Activated CD4-positive, alpha-beta T cell treated with anti-CD3 and anti-CD28 coated beads, Interleukin-2, amount 10 ng/mL, durations not matched to agents 24 days and 14 days (primary cell): ENCODE results near the gene NIPBL. TPM values are rescaled to one million over a fixed set of nuclear protein-coding genes. Genes with fewer than 3 reads are reported as not detected.
A peak's percentile ranks its signal among the peaks of the same experiment; 100 is the strongest.
"Not testable (repeated sequence)": the region's sequence is repeated elsewhere in the genome, so short reads cannot be mapped to it uniquely, and the experiment has no call there.

Experiments used
- DNase-seq: peaks from one replicate; pipeline ENCODE4 v3.0.0; 2022
- H3K27ac Mint-ChIP-seq: one replicate; pipeline ENCODE4 v1.8.0; 2022; ENCODE audit warnings: mild to moderate bottlenecking, mixed read lengths
- H3K27me3 Mint-ChIP-seq: one replicate; pipeline ENCODE4 v1.8.0; 2022; ENCODE audit warnings: mixed read lengths
- H3K36me3 Mint-ChIP-seq: one replicate; pipeline ENCODE4 v1.8.0; 2022; ENCODE audit warnings: low read depth, mild to moderate bottlenecking, mixed read lengths
- H3K4me1 Mint-ChIP-seq: one replicate; pipeline ENCODE4 v1.8.0; 2021; ENCODE audit warnings: mixed read lengths
- H3K4me3 Mint-ChIP-seq: one replicate; pipeline ENCODE4 v1.8.0; 2022; ENCODE audit warnings: mild to moderate bottlenecking, moderate library complexity, mixed read lengths
- H3K9me3 Mint-ChIP-seq: one replicate; pipeline ENCODE4 v1.8.0; 2021; ENCODE audit warnings: mixed read lengths
- intact Hi-C: fragments of 100-400 bp; cut with micrococcal nuclease; formaldehyde crosslinking; loops from one replicate; pipeline ENCODE4 v1.15.1; 2023
- total RNA-seq: library from RNA; stranded (reverse); gene quantifications from 2 replicates; pipeline ENCODE4 v1.2.3, GENCODE V29; 2022

Gene NIPBL
- total RNA-seq, 1 donor from 2014 or later, result 49.6 TPM

DNA sequence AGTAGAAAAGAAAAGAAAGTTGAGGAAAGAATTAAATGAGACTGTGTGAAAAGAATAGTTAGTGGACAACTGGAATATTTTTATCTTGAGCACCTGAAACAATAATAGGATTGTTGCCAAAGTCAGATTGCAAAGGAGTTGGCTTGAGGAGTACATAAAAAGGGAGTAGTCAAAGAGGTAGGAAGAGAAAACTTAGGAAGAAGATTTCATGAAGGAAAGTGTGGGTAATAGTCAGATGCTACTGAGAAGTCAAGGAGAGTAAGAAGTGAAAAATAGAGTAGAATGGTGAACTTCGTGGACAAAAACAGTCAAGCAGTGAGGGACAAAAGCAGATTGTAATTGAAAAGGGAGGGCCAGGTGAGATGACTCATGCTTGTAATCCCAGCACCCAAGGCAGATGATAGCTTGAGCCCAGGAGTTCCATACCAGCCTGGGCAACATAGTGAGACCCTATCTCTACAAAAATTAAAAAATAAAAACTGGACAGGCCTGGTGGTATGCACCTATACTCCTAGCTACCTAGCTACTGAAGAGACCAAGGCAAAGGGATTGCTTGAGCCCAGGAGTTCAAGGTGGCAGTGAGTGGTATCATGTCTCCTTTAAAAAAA is 178.9 kb downstream of the NIPBL start:
- DNase-seq, result no peak
- Mint-ChIP-seq H3K27me3 (no peaks in the 10 kb centered on the region), H3K36me3 (peaks cover 51% of the 10 kb centered on the region), H3K4me1 (peaks cover 9% of the 10 kb centered on the region), H3K9me3 (no peaks in the 10 kb centered on the region), H3K4me3 (no peak overlapping the region), H3K27ac (peak overlapping the region; percentile 18)
- intact Hi-C loops, result no loop called here

- peaks cover 48% of the 10 kb centered on the region for H3K36me3 Mint-ChIP-seq
- intact Hi-C loops, result no loop called here
- peaks cover 9% of the 10 kb centered on the region for H3K4me1 Mint-ChIP-seq
- no peak for DNase-seq
- no peaks in the 10 kb centered on the region for H3K27me3 Mint-ChIP-seq
- H3K4me3 Mint-ChIP-seq, result no peak overlapping the region
- H3K27ac Mint-ChIP-seq, result peak overlapping the region; percentile 51
- no peaks in the 10 kb centered on the region for H3K9me3 Mint-ChIP-seq
Measured at GRCh38 chr5:37056762-37057161, 180.2 kb downstream of the NIPBL start.

DNA sequence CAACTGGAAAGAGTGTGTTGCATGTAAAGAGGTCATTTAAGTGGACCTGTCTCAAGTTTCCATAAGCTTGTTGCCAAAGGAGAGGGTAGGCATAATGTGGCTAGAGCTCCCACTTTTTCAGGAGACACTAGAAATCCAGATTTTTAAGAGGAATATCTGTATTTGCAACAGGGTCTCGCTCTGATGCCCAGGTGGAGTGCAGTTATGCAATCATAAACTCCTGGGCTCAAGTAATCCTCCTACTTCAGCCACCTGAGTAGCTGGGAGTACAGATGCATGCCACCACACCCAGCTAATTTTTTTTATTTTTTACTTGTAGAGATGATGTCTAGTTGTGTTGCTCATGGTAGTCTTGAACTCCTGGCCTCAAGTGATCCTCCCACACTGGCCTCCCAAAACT is 183.5 kb downstream of the NIPBL start:
- Mint-ChIP-seq H3K4me1 (peaks cover 9% of the 10 kb centered on the region), H3K27ac (no peak overlapping the region), H3K4me3 (no peak overlapping the region), H3K27me3 (no peaks in the 10 kb centered on the region), H3K36me3 (peaks cover 50% of the 10 kb centered on the region), H3K9me3 (no peaks in the 10 kb centered on the region)
- intact Hi-C loops, result no loop called here
- DNase-seq, result no peak

DNA sequence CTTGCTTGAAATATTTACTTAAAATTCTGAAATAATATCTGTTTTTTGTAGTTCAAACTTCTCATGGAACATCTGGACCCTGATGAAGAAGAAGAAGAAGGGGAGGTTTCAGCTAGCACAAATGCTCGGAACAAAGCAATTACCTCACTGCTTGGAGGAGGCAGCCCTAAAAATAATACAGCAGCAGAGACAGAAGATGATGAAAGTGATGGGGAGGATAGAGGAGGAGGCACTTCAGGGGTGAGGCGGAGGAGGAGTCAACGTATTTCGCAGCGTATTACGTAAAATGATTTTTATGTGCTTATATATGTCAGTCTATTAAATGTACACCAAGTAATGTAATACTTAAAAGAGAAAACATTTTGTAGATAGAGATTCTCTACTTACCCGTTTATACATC is 187.2 kb downstream of the NIPBL start:
- Mint-ChIP-seq H3K36me3 (peaks cover 33% of the 10 kb centered on the region), H3K27me3 (no peaks in the 10 kb centered on the region), H3K27ac (no peak overlapping the region), H3K4me3 (no peak overlapping the region), H3K4me1 (no peaks in the 10 kb centered on the region), H3K9me3 (no peaks in the 10 kb centered on the region)
- no peak for DNase-seq
- intact Hi-C loops, result no loop called here

DNA sequence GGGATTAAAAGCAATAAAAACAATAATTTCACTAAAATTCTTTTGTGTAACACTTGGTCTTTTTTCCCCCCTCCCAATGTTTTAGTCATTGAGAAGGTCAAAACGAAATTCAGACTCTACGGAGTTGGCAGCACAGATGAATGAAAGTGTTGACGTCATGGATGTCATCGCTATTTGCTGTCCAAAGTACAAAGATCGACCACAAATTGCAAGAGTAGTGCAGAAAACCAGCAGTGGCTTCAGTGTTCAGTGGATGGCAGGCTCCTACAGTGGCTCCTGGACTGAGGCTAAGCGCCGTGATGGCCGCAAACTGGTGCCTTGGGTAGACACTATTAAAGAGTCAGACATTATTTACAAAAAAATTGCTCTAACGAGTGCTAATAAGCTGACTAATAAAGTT is 187.9 kb downstream of the NIPBL start:
- Mint-ChIP-seq H3K9me3 (no peaks in the 10 kb centered on the region), H3K36me3 (peaks cover 28% of the 10 kb centered on the region), H3K4me3 (no peak overlapping the region), H3K27me3 (no peaks in the 10 kb centered on the region), H3K27ac (no peak overlapping the region), H3K4me1 (no peaks in the 10 kb centered on the region)
- intact Hi-C loops, result no loop called here
- DNase-seq, result no peak

DNA sequence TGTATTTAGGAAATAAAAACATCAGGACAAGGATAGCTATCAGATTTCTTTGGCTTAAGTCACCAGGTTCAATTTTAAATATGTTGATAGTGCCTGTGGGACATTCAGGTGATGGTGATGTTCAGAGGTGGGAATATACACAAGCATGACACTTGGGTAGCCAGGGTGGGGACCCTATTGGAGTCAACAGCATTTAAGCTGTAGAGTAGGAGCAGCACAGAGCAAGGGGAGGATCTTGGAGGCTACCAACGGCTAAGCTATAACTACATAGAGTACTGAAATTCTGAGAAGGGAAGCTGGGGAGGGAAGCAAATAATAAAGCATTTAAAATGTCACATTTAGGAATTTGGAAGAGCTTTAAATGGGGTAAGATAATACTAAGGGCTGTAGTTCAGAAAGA is 194.9 kb downstream of the NIPBL start:
- peaks cover 1% of the 10 kb centered on the region for H3K36me3 Mint-ChIP-seq
- H3K9me3 Mint-ChIP-seq, result no peaks in the 10 kb centered on the region
- intact Hi-C loops, result no loop called here
- no peak for DNase-seq
- H3K27ac Mint-ChIP-seq, result no peak overlapping the region
- H3K27me3 Mint-ChIP-seq, result no peaks in the 10 kb centered on the region
- H3K4me3 Mint-ChIP-seq, result no peak overlapping the region
- no peaks in the 10 kb centered on the region for H3K4me1 Mint-ChIP-seq

- Mint-ChIP-seq H3K27me3 (no peaks in the 10 kb centered on the region), H3K36me3 (peaks cover 1% of the 10 kb centered on the region), H3K4me1 (no peaks in the 10 kb centered on the region), H3K27ac (no peak overlapping the region), H3K4me3 (no peak overlapping the region), H3K9me3 (no peaks in the 10 kb centered on the region)
- no peak for DNase-seq
- intact Hi-C loops, result no loop called here
Measured at GRCh38 chr5:37071901-37072581, 195.5 kb downstream of the NIPBL start.

DNA sequence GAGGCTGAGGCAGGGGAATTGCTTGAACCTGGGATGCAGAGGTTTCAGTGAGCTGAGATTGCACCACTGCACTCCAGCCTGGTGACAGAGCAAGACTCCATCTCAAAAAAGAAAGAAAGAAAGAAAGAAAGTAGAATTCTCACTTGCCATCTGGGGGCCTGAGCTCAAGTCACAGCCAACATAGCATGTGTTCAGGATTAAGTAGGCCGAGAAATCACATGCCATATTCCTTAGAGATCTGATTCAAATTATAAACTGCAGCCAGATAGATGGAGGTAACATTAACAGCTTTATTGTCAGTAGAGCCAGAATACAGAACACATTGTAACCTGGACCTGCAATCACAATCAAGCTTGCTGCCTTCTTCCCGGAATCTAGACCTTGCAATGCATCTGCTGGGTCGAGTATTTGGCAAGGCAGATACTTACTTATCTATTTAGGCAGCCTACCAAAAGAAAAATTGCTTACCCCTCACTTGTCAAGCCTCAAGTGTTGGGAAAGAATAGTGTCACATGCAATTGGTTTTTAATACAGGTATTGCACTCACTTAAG is 198.9 kb downstream of the NIPBL start:
- Mint-ChIP-seq H3K27ac (no peak overlapping the region), H3K9me3 (peaks cover 8% of the 10 kb centered on the region), H3K4me3 (no peak overlapping the region), H3K36me3 (peaks cover 6% of the 10 kb centered on the region), H3K4me1 (no peaks in the 10 kb centered on the region), H3K27me3 (no peaks in the 10 kb centered on the region)
- no peak for DNase-seq
- intact Hi-C loops, result no loop called here

DNA sequence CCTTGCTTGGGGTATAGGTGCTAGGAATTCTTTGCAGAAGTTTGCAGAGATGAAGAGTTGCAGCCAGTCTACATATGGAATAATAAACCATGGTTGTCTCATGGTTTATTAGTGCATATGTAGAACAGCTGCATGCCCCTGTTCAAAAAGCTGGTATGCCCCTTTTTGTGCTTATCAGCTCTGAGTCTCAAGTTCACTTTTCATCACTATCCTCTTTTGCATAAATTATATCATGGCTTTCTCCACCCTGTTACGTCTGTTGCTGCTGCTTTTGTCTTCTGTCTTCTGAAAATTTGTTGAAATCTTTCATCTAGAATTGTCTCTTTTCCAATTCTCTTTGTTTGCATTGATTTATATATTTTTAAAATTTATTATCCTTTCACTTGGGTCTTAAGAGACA is 200.6 kb downstream of the NIPBL start:
- H3K27ac Mint-ChIP-seq, result no peak overlapping the region
- intact Hi-C loops, result no loop called here

DNA sequence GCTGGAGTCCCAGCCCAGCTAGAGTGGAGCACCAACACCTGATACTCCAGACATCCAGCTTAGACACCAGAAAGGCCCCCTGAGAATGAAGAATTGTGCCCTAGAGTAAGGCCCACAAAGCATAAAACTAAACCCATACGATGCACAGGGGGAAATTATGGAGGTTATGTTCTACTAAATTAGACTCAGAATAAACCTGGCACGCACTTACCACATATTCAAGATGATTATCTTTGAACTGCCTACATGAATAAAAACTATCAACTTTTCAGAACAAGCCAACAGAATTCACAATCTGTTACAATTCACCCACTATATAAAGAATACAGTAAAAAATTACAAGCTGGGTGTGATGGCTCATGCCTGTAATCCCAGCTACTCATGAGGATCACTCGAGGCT is 204.1 kb downstream of the NIPBL start:
- no peaks in the 10 kb centered on the region for H3K4me1 Mint-ChIP-seq
- peaks cover 10% of the 10 kb centered on the region for H3K36me3 Mint-ChIP-seq
- H3K27ac Mint-ChIP-seq, result no peak overlapping the region
- peaks cover 8% of the 10 kb centered on the region for H3K9me3 Mint-ChIP-seq
- no peaks in the 10 kb centered on the region for H3K27me3 Mint-ChIP-seq
- H3K4me3 Mint-ChIP-seq, result no peak overlapping the region
- DNase-seq, result no peak
- intact Hi-C loops, result no loop called here

More for the DNA sequence above, 200.6 kb downstream of the NIPBL start:
- Mint-ChIP-seq H3K4me1 (no peaks in the 10 kb centered on the region), H3K36me3 (peaks cover 7% of the 10 kb centered on the region), H3K9me3 (peaks cover 8% of the 10 kb centered on the region), H3K4me3 (no peak overlapping the region), H3K27me3 (no peaks in the 10 kb centered on the region)
- no peak for DNase-seq

- H3K4me3 Mint-ChIP-seq, H3K27me3 Mint-ChIP-seq, H3K4me1 Mint-ChIP-seq, H3K36me3 Mint-ChIP-seq, H3K27ac Mint-ChIP-seq, DNase-seq, H3K9me3 Mint-ChIP-seq, intact Hi-C loops: not testable (repeated sequence)
Measured at GRCh38 chr5:37082977-37083376, 206.4 kb downstream of the NIPBL start.

DNA sequence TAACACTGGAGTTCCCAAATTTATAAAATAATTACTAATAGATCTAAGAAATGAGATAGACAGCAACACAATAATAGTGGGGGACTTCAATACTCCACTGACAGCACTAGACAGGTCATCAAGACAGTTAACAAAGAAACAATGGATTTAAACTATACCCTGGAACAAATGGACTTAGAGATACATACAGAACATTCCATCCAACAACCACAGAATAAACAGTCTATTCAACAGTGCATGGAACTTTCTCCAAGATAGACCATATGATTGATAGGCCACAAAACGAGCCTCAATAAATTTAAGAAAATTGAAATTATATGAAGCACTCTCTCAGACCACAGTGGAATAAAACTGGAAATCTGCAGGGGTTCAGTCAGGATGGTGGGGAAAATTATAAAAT is 209.5 kb downstream of the NIPBL start:
- intact Hi-C loops, result not testable (repeated sequence)

GRCh38 chr5:37086466-37087173 is 210.1 kb downstream of the NIPBL start:
- Mint-ChIP-seq H3K36me3 (peaks cover 6% of the 10 kb centered on the region), H3K4me1 (peaks cover 2% of the 10 kb centered on the region), H3K4me3 (no peak overlapping the region), H3K27me3 (no peaks in the 10 kb centered on the region), H3K9me3 (peaks cover 6% of the 10 kb centered on the region), H3K27ac (no peak overlapping the region)
- intact Hi-C loops, result no loop called here
- no peak for DNase-seq

More for the DNA sequence above, 209.5 kb downstream of the NIPBL start:
- DNase-seq, H3K27ac Mint-ChIP-seq, H3K4me3 Mint-ChIP-seq, H3K4me1 Mint-ChIP-seq, H3K36me3 Mint-ChIP-seq, H3K9me3 Mint-ChIP-seq, H3K27me3 Mint-ChIP-seq: not testable (repeated sequence)

DNA sequence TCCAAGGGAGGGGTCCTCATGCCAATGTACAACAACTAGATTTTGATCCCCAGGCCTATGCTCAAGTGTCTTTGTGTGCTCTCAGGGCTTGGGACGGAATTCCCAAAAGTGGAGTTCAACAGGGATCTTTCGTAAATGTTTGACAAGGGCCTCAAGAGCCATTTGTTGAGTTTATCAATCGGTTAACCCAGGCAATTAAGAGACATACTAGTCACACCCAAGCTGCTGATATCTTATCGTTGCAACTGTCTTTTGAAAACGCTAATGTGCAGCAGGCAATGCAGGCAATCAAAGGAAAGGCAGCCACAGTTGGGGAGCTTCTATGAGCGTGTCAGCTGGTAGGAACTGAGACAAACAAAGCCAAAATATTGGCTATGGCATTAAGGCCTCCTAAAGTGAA is 211.4 kb downstream of the NIPBL start:
- intact Hi-C loops, result no loop called here
- H3K4me1 Mint-ChIP-seq, result peaks cover 2% of the 10 kb centered on the region
- peaks cover 6% of the 10 kb centered on the region for H3K9me3 Mint-ChIP-seq
- no peak overlapping the region for H3K27ac Mint-ChIP-seq
- no peak for DNase-seq
- no peak overlapping the region for H3K4me3 Mint-ChIP-seq
- H3K36me3 Mint-ChIP-seq, result peaks cover 6% of the 10 kb centered on the region
- no peaks in the 10 kb centered on the region for H3K27me3 Mint-ChIP-seq
